ENCODE measurements around the gene BCL7A.

Gene BCL7A

DNA sequence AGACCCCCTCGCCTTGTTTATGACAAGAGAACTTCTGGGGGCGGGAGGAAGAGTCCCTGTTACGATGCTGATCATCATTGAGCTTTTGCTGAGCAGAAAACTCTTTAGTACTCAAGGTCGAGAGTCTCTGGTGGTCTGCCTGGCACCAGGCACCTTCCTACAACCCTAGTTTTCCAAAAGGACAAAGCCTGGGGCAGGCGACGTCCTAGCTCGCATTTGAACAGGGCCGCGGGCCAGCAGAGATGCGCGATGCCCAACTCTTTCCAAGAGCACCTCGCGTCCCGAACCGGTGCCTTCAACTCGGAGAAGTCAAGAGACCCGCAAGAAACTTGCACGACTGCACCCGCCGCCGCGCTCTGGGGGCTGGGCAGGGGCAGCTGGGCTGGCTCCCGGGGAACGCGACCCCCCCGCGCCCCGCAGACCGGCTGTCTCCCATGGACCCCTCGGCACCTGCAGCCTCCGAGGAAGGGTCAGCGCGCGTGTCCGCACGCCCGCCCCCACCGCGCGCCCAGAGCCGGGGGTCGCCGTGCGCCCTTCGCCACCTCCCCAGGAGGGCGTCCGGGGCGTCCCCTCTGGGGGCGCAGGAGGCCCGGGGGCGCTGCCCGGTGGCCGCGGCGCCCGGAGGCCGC, 377 bp upstream of the BCL7A start:
- Histone ChIP-seq H3K4me3 (replicated peaks; ENCODE audit: low read depth, low read length) (peak overlapping the region; percentile 61), H3K36me3 (ENCODE audit: control insufficient read depth, insufficient read depth, low read length) (no peaks in the 10 kb centered on the region), H3K27me3 (replicated peaks; ENCODE audit: control insufficient read depth, insufficient read depth, low read length) (no peaks in the 10 kb centered on the region; the same call in 1 of the 2 replicates)
- no peak for DNase-seq (ENCODE audit: extremely low read depth, insufficient read length)
- TF ChIP-seq, protein P1, sequence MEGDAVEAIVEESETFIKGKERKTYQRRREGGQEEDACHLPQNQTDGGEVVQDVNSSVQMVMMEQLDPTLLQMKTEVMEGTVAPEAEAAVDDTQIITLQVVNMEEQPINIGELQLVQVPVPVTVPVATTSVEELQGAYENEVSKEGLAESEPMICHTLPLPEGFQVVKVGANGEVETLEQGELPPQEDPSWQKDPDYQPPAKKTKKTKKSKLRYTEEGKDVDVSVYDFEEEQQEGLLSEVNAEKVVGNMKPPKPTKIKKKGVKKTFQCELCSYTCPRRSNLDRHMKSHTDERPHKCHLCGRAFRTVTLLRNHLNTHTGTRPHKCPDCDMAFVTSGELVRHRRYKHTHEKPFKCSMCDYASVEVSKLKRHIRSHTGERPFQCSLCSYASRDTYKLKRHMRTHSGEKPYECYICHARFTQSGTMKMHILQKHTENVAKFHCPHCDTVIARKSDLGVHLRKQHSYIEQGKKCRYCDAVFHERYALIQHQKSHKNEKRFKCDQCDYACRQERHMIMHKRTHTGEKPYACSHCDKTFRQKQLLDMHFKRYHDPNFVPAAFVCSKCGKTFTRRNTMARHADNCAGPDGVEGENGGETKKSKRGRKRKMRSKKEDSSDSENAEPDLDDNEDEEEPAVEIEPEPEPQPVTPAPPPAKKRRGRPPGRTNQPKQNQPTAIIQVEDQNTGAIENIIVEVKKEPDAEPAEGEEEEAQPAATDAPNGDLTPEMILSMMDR (IDR thresholded peaks at IDR 0.05; ENCODE audit: insufficient read depth, low read length, poor library complexity, severe bottlenecking): no peak

DNA sequence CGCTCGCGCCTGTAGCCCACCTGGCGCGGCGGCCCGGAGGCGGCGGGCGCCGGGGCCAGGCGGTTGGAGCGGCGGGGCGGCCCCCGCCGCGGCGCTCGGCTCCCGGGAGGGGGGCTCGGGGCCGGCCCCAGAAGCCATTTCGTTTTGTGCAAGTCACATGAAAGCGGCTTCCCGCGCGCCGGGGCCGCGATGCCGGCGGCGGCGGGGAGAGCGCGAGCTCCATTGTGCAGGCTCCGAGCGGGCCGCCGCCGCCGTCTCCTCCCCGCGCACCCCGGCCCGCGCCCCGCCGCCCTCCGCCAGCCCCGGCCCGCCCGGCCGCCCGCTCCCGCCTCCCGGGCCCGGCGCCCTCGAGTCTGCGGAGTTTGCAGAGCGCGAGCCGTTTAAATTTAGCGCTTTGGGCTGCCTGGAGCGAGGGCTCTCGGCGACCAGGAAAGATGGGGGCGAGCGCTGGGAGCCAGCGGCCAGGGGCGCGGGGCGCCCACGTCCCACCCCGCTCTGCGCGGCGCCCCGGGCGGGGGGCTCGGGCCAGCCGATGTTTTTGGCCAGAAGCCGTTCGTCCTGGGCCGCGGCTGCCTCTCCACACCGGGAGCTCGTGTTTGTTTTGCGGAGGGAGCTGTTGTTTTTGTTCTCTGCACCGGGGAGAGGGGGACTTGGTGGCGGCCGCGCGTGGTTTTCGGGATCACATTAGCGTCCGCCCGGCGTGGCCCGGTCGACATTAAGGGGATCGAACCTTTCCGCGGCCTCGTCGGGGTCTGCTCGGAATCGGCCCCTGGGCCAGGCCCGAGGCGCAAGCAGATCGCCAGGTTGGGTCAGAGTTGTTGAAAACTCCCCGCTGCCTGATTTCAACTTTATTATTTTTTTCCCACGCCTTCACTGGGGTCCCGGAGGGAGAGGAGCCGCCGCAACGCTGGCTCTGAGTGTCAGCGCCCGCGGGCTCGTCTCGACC, 982 bp downstream of the BCL7A start:
- no peak for DNase-seq (ENCODE audit: extremely low read depth, insufficient read length)
- H3K36me3 ChIP-seq (ENCODE audit: control insufficient read depth, insufficient read depth, low read length): no peaks in the 10 kb centered on the region
- H3K27me3 ChIP-seq (replicated peaks; ENCODE audit: control insufficient read depth, insufficient read depth, low read length): no peaks in the 10 kb centered on the region; the same call in 1 of the 2 replicates
- H3K4me3 ChIP-seq (replicated peaks; ENCODE audit: low read depth, low read length): peak overlapping the region; percentile 66
- TF ChIP-seq, protein P1 (IDR thresholded peaks at IDR 0.05; ENCODE audit: insufficient read depth, low read length, poor library complexity, severe bottlenecking): no peak

DNA sequence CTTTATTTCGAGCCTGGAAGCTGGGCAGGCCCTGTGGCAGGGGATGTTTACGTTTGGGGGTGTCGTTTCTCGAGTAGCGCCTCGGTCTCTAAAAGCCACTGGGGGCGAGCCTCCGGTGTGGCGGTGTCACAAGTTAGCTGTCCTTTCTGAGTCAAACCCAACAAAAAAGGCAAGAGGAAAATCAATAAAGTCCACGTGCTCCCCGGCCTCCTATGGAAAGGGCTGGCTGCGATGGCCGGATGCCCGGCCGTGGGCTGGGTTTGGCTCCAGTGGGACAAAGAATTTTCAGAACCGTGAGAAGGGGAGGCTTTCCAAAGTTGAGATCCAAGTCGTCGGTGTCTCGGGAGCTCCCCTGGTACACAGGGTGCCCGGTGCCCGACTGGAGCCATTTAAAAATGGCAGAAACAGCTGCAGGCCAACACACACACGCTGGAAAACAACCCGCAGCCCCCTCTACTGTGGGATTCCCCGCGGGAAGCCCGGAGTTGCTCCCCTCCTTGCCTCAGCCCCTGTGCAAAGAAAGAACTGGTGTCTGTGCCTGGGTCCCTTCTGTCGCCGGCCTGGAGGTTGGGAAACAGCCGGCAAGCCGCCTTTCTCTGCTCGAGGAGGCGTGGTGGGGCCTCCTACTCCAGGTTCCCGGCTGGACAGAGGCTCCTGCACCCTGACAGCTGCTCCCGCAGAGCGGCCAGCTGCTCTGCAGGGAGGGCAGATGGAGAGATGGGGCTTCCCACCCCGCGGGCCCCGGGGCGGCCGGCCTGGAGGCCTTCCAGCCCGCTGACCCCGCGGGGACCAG, 1.9 kb downstream of the BCL7A start:
- TF ChIP-seq, protein P1 (IDR thresholded peaks at IDR 0.05; ENCODE audit: insufficient read depth, low read length, poor library complexity, severe bottlenecking): no peak
- no peak for DNase-seq (ENCODE audit: extremely low read depth, insufficient read length)

DNA sequence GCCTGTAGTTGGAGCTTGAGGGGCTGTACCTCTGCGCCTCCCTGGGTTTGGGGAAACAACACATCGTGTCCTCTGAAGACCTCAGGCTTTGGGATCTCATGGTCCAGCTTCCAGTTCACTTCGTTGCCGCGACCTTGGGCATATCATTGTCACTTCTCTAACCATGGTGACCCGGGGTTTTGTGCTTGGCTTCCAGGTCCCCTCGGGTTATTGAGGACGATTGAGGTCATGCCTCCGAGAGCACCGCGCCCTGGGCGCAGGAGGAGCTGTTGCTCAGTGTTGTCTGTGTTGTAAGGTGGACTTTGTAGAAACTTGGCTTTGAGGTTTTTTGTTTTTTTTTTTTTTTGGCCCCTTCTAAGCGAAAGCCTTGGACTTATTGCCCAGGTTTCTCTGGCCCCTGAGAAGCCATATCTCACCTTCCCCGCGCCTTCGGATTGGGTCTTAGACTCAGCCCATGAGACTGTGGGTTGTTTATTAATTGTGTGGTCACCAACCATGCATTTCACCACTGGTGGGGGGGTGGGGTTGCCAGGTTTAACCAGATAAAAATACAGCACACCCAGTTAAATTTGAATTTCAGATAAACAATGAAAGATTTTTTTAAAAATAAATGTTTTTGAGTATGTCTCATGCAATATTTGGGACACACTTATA, 2.6 kb downstream of the BCL7A start:
- DNase-seq (ENCODE audit: extremely low read depth, insufficient read length): no peak
- H3K4me3 ChIP-seq (replicated peaks; ENCODE audit: low read depth, low read length): peak overlapping the region; percentile 66
- no peaks in the 10 kb centered on the region for H3K36me3 ChIP-seq (ENCODE audit: control insufficient read depth, insufficient read depth, low read length)
- TF ChIP-seq, protein P1 (IDR thresholded peaks at IDR 0.05; ENCODE audit: insufficient read depth, low read length, poor library complexity, severe bottlenecking): no peak
- H3K27me3 ChIP-seq (replicated peaks; ENCODE audit: control insufficient read depth, insufficient read depth, low read length): no peaks in the 10 kb centered on the region; the same call in 1 of the 2 replicates

More for the DNA sequence above, 1.9 kb downstream of the BCL7A start:
- H3K36me3 ChIP-seq (ENCODE audit: control insufficient read depth, insufficient read depth, low read length): no peaks in the 10 kb centered on the region
- no peaks in the 10 kb centered on the region; the same call in 1 of the 2 replicates for H3K27me3 ChIP-seq (replicated peaks; ENCODE audit: control insufficient read depth, insufficient read depth, low read length)
- peak overlapping the region; percentile 66 for H3K4me3 ChIP-seq (replicated peaks; ENCODE audit: low read depth, low read length)

DNA sequence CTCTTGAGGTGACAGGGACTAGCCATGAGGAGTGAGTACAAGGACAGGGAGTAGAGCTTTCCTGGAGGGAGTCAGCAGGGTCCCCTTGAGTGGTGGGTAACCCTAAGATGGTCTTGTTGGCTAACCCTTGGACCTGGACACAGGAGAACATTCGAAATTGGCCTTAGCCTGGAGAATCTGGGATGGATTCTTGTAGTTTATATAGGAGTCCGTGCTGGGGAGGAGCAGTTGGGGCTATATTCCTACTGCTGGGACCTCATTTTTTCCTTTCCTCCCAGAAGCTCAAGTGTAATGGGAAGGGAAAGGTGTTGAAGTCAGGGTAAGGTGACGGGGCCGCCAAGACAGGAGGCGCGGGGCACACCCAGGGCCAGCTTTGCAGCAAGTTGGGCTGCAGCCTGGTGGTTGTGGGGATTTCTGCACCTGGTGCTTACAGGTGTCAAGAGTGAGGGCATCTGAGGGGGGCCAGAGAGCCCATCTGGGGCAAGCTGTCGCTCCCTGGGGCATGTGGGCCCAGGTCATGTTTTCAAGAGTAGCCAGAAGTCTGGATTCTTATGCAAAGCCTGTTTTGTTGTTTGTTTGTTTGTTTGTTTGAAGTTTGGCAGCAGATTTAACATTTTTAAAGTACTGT, 5.1 kb downstream of the BCL7A start:
- Histone ChIP-seq H3K36me3 (ENCODE audit: control insufficient read depth, insufficient read depth, low read length) (no peaks in the 10 kb centered on the region), H3K4me3 (replicated peaks; ENCODE audit: low read depth, low read length) (no peak overlapping the region), H3K27me3 (replicated peaks; ENCODE audit: control insufficient read depth, insufficient read depth, low read length) (no peaks in the 10 kb centered on the region)
- TF ChIP-seq, protein P1 (IDR thresholded peaks at IDR 0.05; ENCODE audit: insufficient read depth, low read length, poor library complexity, severe bottlenecking): no peak
- no peak for DNase-seq (ENCODE audit: extremely low read depth, insufficient read length)
